DMS53 treated with DMSO at 0.1 percent for 48 hours (cell line): ENCODE measurements around the gene UBE2E2.

Experiments
- DNase-seq: peaks from one replicate; lab custom pipeline; 2025; ENCODE audit not compliant: unreplicated experiment; lab: John Stamatoyannopoulos, UW

Gene UBE2E2

DNA sequence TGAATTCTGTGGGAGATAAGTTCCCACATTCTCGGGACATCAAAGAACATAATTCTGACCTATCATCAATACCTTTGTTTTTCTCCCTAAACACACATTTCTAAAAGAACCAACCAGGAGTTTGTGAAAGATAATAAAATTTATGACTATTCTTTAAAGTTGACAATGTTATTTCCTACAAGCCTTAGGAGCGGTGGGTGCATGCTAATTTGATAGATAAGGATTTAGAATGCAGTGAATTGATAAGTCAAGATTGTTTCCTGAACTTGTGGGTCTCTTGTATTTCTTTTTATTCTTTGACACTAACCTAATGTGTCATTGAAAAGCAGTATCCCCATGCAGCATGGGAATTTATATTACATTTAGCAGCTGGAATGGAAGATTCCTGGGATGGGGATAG lies 10.3 kb upstream of the UBE2E2 start:
- DNase-seq: no peak

DNA sequence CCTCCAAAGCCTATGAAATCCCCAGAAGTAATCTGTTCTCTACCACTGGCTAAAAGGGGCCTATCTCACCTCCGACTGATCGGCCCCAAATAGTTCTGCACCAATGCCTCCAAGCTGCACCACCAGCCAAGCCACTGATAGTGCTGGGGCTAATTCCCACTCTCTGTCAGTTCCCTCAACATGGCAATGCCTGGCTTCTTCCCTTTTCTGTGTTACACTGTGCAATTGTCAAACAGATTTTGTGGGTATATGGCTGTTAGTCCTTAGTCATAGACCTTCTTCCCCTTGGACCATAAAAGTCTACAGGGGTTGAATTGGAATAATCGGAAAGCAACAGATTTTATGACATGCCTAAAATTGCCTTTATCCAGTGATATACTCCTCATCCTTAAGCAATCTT lies 9.3 kb upstream of the UBE2E2 start:
- DNase-seq: no peak

DNA sequence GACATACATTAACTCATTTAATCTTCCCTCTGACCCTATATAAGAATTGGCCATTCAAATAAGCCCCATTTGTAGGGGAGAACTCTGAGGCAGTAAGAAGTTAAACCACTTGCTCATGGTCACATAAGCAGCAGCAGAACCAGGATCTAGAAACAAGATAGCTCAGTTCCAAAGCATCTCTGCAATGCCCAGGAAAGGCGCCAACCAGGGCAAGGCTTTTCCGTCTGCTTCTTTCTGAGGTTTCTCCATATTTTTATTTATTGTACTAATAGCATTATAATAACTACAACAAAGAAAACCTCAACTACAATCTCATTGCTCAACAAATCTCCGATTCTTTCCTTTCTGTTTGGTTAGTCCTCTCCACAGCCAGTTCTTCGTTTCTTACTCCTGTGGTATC lies 4.3 kb upstream of the UBE2E2 start:
- DNase-seq: no peak

DNA sequence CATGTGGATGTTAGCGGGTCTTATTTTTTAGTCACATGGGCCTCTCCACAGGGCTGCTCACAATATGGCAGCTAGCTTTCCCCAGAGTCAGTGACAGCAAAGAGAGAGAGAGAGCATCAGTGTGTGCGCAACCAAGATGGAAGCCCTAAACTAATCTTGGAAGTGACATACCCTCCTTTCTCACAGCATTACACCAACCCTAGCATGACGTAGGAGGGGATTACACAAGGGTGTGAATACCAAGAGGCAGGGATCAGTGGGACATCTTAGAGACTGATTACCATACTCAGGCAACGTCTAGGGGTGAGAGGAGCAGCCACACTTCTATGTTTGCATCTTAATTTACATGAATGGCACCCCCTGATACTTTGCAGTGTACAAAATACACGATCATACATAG lies 3.5 kb upstream of the UBE2E2 start:
- no peak for DNase-seq

DNA sequence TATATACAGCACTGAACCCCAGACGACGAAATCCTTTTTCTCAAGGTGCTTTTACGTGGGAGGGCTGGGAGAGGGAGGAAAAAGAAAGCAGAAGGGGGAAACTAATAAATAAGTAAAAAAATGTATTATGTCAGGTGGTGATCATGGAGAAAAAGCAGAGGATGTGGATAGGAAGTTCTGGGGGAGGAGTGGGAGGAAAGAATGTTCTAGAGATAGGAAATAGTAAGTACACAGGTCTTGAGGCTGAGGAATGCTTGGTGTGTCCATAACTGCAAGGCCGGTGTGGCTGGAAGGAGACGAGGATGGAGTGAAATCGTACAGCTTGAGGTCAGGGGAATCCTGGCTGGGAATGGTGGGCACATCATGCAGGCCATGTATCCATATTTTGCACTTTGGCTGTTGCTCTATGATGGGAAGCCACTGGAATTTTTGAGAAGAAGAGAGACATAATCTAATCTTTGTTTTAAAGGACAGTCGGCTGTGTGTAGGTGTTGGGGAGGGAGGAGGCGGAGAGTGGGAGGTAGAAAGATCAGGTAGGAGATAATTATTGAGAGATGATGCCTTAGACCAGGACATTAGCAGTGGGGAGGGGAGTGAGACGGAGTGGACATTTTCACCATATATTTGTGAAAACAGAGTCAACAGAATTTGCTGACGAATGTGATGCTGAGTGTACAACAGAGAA lies 1.8 kb upstream of the UBE2E2 start:
- no peak for DNase-seq

DNA sequence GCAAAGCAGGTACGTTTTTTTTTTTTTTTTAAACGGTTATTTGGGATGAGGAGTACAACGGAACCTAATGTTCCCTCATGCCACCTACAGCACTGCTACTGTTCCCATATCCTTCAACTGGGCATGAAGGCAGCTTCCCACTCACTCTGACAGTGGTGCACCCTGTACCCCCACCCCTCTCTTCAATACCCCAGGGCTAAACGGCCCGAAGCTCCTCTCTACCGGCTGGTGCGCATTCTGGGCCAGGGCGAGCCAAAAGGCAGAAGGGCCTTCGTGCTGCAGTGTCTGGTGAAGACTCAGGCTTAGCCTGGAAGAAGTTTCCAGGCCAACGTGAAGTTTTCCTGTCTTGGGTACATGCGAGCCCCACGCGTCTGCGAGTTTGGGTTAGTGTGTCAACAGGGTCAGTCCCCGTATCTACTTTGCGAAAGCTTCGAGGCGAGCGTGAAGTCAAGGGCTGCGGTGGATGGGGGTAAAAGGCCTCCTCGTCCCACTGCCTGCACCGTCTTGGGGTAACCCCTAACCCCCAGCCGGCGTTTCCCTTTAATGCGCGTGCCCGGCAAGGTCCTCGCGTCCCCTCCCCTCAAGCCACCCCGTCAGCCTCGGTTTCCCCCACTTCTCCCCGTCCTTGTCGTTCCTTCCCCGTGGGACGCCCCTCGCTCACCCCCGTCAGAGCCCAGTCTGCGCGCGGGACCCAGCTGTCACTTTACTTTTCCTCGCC lies 765 bp upstream of the UBE2E2 start:
- no peak for DNase-seq

DNA sequence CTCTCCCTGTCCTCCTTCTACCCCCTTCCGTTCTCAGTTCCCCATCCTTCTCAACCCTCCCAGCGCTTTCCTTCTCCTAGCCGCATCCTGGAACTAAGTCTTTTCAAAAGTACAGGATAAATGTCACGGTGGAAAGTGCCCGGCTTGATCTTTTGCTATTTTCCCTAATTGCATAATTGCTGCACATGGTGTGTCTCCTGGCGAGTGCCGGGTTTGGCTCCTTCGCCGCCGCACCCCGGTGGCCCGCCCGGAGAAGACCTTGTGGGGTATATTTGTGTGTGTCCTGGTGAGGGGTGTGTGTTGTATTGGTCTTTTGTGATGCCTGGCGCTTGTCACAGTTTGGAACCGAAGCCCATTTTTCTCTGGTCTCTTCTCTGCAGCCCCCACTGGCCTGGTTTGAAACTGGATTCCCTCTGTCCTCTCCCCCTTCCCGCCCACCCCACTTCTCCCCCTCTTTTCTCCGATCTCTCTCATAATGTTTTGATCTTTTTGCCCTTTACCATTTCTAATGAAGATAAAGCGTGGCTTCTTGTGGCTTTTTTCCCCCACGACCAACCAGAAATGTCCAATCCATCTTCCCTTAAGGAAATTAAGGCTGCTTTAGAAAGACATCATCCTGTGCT lies 692 bp downstream of the UBE2E2 start:
- no peak for DNase-seq

DNA sequence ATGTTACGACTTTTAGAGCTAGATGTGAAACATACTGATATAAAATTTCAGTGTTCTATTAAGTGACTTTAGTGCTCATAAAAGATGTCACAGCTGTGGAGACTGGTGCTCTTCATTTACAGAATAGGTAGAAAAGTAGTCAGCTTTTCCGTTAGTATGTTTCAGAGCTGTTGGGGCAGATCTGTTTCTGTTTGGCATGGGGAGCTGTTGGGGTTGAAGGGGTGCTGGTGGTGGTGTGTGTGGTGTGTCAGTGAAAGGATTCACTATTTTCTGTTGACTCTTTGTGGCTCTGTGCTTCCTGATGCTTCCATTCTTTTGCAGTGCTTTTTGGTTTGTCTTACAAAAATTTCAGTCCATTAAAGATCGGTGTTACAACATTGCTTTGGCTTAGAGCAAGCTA lies 3.2 kb downstream of the UBE2E2 start:
- no peak for DNase-seq

DNA sequence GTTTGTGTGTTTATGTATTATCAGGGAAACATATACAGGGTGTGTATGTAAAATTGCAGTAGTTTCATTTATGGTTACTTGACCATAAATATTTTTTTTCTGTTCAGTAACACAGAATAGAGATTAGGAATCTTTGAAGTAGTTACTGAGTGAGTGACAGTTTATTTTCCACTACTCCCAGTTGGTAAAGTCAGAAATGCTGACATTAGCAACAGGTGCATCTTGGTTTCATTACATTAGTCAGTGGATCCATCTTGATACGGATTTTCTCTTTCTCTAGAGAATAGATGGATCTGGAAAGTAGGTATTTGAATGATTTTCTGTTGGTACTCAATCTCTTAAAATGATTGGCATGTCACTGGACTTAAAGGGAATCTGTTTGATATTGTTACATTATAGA lies 6.0 kb downstream of the UBE2E2 start:
- DNase-seq: no peak

DNA sequence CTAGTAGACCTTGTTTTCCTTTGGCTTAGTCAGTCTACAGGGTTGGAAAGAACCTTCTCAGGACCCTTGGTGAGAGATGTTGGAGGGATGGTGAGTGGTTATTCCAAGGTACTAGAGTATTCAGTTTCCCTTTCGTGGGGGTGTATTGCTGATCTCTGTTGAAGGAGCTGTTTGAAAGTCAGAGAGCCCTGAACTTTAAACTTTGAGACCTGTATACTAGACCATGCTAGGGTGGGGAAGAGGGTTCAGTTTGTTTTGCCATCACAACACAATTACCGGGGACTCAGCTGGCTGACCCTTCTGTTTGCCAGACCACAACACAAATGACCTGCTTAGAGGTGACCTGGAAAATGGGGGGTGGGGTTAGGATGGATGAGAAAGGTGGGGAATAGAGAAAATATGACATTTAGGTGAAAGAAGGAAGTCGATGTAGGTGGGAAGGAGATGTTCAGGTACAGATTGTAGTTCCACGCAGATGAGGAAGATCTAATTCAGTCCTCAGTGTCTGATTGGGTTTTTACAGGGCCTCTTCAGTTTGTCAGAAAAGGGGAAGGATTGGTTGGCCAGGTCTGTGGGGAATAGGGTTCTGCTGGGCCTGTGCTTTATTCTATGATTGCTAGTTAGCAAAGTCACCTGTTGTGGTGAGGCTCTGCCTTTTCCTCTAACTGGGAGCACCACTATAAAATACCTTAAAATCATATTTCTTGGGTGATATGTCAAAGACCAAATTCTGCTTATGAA lies 6.8 kb downstream of the UBE2E2 start:
- DNase-seq: no peak

DNA sequence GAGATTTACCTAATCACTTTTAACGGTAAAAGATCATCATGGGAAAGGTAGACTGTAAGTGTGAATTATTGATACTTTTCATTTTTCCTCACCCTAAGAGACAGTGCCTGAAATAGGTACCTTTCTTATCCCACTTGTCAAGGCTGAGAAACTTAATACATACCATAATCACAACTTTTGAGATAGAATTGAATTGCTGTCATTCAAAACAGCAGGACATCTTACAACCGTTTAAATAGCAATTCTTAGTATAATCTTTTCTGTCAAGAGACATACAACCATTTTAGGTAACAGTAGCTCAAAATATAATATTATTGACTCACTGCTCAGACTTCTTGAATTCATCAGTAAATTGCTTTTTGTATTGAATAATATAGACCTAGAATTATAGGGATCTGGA lies 10.7 kb downstream of the UBE2E2 start:
- no peak for DNase-seq

DNA sequence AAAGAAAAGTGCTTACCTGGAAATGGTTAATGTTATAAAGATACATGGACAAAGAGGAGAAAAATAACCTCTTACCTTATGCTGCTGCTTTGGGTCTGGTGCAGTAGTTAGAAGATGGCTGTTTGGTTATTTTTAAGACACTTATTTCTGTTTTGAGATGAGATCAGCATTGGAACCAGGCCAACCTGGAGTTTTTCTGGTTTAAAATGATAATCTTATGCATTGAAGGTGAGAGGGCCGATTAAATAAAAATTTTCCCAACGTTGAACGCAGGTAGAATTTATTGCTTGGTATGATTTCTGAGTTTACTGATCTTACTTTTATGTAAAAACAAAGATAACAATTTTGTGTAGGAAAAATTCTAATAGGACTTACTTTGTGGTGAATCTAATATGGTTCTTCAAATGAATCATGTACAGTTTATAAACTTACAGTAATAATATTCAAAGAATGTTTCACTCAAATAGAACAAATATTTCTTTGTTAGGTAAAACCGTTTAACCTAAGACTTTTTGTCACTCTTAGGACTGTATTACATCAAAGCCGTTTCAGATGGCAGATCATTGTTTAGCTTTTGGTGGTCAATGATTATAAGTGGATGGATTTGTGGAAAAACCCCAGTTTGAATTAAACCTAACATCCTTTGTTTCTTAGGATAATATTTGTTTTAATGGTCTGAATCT lies 14.9 kb downstream of the UBE2E2 start:
- DNase-seq: no peak

DNA sequence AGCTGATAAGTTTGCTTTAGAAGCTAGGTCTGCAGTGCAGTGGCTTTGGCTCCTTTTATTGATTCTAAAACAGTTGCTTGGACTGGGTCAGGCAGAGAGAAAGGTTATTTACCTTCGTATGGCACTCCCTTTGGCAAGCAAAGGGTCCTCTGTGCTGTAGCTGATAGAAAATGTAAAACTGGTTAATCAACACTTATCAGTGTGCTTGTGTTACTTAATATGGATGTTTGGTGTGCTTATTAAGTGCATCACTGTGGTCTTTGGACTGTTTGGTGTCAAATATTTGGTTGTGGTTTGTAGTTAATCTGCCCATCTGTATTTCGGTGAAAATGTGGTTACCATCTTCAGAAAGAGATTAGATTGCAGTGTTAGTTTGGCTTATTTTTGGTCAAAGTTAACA lies 16.0 kb downstream of the UBE2E2 start:
- DNase-seq: no peak

DNA sequence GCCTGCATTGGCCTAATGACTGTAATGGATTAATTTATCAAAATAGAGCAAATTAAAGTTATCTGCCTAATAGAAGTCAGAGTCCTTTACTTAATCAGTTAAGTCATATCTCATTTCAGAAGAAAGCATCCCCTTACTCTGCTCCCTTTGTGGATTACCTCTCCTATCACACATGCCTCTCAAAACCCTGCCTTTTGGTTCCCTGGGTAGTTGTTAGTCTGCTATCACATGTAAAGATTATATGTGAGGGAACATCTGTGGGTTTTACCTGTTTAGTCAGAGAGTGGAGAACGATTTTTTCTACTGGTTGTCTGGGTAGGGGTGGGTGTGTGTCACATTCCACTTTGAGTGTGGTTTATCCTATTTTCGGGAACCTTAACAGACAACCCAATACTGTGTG lies 16.4 kb downstream of the UBE2E2 start:
- no peak for DNase-seq

DNA sequence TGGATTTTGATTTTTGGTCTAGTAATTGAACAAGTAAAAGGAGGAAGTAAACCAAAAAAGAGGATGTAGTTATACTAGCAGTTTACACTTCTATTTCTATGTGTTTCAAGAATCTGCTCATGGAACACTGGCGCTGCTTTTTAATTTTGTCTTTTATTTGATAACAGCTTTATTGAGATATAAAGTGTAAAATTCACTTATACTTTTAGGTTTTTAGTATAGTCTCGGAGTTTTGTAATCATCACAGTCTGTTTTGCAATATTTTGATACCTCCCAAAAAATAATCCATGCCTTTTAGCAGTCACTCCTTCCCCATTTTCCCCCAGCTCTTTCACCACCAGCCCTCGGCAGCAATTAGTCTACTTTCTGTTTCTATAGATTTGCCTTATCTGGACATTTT lies 18.0 kb downstream of the UBE2E2 start:
- DNase-seq: no peak

DNA sequence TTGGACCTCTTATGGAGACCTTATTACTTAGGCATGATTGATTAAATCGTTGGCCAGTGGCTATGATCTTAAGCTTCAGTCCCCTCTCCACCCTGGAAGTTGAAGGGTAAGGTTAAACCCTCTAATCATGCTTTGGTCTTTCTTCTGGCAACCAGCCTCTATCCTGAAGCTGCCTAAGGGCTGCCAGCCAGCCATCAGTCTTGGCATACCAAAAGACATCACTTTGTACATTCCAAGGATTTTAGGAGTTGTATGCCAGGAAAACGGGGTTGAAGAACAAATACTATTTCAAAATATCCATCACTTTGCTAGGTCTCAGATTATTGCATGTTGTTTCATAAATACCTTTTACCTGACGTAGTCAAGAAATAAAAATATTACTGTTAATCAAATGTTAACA lies 28.9 kb downstream of the UBE2E2 start:
- DNase-seq: no peak

DNA sequence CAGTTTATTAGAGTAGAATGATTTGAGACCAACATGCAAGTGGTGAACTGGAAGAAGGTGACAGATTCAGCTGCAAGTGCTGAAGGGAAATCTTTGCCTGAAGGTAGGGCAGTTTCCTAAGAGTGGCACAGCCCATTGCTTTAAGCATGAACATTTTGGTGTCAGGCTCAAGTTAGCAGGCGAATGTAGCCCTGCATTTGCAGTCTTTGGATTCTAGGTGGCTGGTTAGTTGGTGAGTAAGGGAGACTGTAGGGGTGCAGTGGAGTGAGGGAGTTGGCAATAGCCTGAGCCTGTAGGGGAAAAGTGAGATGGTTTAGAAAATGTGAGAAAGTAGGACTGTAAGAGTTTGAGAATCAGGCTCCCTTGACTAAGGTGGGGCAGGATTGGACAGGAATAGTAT lies 29.7 kb downstream of the UBE2E2 start:
- DNase-seq: no peak

DNA sequence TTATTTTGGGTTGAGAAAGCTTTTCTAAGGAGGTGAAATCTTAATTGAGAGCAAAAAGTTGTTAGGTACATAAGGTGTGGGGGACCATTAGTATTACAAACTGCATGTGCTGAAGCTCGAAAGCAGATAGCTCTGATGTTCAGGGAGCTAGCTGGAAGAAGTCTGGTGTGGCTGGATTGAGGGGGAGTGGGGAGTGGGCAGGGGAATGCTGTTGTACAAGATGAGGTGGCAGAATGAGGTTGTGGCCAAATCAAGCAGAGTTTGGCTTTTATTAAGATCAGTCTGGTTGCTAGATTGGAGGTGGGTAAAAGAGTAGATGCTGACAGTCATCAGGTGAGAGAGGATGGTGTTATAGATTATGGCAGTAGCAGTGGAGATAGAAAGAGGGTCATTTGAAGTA lies 32.1 kb downstream of the UBE2E2 start:
- DNase-seq: no peak

DNA sequence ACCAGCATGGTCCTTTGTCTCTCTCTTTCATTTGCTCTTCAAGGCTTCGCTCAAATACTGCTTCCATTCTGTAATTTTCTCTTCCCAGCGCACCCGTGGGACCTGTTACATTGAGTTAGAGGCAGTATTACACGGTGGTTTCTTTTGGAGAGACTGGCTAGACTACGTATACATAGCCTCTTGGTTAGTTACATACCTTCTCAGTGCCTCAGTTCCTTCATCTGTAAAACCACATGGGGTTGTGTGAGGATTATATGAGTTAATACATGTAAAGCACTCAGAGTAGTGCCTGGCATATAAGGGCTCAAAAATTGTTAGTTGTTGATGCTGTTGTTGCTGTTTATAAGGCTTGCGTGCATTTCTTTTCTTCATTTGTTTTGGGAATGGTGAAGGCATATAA lies 33.8 kb downstream of the UBE2E2 start:
- DNase-seq: no peak

DNA sequence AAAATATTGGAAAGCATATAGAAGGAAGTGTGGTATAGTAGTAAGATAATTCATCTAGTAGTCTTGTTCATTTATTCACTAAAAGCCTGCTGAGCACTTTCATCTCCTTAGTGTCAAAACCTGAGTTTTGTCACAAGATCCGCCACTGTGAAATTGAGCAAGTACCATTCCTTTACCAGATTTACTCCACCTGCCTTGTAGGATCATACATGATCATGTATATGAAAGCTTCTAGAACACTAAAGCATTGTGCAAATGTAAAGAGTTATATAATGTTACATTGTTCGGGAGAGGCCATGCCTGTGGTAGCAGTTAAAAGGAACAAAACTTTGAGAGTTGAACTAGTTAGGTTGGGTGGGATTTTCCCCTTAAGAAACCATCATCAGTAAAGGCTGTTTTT lies 35.0 kb downstream of the UBE2E2 start:
- no peak for DNase-seq

DNA sequence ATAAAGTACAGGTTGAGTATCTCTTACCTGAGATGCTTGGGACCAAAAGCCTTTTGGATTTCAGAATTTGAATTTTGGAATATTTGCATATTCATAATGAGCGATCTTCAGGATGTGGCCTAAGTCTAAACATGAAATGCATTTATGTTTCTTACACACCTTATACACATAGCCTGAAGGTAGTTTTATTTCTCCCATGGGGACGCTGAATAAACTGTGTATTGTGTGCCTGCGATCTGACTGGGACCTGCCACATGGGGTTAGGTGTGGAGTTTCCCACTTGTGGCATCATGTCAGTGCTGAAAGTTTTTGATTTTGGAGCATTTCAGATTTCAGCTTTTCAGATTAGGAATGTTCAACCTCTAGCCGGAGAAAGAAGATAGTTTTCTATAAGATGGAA lies 35.5 kb downstream of the UBE2E2 start:
- DNase-seq: no peak
